Nucleus accumbens (tissue), 56 donors: ENCODE measurements around the gene MTHFR.

ENCODE experiments used
- DNase-seq, 56 donors: peaks; one replicate each; lab custom pipeline; 2025; lab: John Stamatoyannopoulos, UW

The MTHFR gene

GRCh38 chr1:11800391-11800755, 5.4 kb downstream of the MTHFR start:
- no peak for DNase-seq

GRCh38 chr1:11799896-11800295, 5.9 kb downstream of the MTHFR start:
- no peak for DNase-seq

DNA sequence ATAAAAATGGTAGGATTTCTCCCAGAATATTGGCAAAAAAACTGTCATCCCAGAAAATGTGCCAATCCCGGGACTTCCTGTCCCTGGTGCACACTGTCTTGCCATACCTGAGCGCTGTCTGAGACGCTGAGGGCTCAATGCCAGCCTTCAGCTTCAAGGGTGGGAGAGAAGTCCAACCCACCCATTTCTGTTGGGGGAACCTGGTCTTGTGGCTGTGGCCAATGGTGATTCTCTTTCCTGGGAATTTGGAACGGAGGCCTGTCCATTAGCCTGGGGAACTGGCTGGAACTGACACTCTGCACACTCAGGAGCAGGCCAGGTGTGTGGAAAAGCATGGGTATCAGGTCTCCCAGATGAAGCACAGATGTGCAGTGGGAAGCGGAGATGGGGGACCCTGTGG, 6.7 kb downstream of the MTHFR start:
- DNase-seq, result no peak

DNA sequence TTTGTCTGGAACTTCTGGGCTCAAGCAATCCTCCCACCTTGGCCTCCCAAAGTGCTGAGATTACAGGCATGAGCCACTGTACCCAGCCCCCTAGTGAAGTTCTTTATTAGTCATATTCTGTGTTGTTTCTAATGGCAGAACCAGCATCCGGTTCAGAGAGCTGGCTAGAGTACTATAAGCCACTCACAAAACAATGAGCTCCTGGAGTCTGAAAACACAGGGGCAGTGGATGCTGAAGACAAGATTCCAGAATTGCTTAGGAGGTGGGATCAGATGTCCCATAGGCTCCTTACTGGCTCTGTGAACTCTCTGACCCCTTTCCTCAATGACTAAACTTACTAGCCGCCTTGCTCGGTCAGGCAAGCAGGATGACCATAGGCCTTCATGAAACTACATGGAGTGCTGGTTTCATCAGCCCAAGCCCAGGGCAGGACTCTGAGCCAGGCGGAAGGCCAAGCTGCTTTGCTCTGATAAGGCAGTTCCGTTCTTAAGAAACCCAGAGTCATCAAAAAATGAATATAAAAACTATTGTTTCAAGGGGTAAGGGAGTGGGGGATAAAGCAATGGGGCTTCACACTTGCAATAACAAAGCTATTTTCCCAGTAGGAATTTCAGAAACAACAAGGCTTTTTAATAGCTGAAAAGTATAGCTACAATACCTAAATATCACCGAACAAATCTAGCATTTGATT, 8.1 kb downstream of the MTHFR start:
- no peak for DNase-seq

GRCh38 chr1:11796036-11796828, 9.5 kb downstream of the MTHFR start:
- no peak for DNase-seq

DNA sequence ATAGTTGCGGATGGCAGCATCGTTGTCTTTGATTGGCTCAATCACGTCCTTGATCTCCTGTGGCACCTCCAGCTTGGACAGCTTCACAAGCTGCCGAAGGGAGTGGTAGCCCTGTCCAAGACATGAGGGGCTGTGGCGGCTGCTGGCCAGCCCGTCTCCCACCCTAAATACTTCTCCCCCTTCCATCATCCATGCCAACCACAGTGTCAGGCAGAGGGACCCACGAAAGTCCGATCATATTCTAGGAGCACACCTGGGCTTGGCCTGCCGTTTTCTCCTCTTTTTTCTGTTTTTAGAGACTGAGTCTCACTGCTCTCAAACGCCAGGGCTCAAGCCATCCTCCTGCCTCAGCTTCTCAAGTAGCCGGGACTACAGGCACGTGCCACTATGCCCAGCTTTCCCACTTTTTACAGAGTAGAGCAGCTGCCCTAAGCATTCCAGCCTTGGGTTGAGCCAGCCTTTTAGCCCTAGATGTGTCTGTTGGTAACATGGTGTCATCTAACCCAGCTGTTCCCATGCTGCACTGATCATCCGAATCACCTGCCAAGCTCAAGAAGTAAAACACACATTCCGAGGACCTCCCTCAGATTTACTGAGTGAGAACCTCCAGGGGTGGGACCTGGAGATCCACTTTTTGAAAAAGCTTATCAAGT, 10.4 kb downstream of the MTHFR start:
- no peak for DNase-seq

DNA sequence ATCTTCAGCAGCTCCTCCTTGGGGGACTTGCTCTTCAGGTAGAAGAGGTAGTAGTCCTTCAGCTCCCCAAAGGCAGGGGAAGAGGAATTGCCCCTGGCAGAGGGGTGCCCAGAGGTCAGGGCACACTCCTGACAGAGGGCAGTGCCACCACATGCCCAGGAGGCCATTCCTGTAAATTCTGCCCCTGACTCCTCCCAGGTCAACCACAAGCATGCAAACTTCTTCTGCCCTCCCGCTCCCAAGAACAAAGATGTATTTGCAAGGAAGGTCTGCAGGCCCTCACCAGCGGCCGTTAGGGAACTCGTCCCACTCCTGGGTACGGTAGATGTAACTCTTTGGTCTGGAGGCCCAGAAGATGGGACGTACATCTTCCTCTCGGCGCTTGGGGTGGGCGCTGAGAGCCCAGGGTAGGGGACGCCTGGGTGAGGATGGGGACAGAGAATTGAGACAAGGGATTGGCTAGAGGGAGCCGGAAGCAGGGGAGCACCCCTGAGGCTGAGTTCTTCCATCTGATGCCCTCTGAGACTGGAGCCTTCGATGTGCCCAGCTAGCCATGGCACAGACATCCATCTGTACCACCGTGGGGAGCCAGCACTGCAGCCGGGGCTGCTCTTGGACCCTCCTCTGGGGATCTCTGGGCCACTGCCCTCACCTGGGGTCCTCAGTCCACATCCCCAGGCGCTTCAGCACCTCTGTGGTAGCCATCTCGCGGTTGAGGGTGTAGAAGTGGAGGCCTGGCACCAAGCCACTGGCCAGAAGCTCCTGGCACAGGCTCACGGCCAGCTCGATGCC, 11.1 kb downstream of the MTHFR start:
- DNase-seq, result no peak

DNA sequence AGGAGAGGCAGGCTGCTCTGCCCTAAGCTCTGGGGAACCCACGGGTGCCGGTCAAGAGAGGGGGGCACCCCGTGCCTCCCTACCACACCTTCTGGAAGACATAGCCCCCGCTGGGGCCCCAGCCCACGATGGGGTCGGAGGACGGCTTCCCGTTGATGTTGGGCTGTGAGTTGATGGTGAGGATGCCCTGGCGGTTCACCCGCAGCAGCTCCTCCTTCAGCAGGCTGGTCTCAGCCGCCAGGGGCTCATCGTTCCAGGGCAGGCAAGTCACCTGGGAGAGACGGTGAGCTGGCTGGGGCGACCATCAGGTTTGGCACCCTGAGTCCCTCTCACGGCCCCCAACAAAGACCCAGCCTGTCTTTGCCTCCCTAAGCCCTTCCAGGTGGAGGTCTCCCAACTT, 11.9 kb downstream of the MTHFR start:
- DNase-seq, result no peak

DNA sequence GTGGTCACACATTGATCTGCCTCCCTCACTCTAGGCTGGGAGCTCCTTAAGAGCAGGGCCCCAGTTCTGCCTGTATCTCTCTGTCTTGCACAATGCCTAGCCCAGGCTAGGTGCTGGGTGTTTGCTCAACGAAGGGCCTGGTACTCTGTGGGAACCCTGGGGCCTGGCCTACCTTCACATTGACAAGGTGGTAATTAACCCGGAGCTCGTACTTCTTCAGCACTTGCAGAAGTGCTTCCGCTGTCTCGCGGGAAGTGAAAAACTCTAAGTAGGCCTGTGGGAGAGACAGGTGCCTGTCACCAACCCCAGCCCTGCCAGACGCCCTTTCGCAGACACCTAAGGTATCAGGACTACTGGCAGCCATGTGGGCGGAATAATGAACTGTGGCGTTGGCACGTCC, 13.7 kb downstream of the MTHFR start:
- peak in 1 of 56 donors; percentile 13 for DNase-seq

GRCh38 chr1:11790880-11791715, 14.7 kb downstream of the MTHFR start:
- DNase-seq, result peak in 39 of 56 donors; percentile 7 to 59 (median 31)

GRCh38 chr1:11790101-11790879, 15.5 kb downstream of the MTHFR start:
- DNase-seq, result no peak

DNA sequence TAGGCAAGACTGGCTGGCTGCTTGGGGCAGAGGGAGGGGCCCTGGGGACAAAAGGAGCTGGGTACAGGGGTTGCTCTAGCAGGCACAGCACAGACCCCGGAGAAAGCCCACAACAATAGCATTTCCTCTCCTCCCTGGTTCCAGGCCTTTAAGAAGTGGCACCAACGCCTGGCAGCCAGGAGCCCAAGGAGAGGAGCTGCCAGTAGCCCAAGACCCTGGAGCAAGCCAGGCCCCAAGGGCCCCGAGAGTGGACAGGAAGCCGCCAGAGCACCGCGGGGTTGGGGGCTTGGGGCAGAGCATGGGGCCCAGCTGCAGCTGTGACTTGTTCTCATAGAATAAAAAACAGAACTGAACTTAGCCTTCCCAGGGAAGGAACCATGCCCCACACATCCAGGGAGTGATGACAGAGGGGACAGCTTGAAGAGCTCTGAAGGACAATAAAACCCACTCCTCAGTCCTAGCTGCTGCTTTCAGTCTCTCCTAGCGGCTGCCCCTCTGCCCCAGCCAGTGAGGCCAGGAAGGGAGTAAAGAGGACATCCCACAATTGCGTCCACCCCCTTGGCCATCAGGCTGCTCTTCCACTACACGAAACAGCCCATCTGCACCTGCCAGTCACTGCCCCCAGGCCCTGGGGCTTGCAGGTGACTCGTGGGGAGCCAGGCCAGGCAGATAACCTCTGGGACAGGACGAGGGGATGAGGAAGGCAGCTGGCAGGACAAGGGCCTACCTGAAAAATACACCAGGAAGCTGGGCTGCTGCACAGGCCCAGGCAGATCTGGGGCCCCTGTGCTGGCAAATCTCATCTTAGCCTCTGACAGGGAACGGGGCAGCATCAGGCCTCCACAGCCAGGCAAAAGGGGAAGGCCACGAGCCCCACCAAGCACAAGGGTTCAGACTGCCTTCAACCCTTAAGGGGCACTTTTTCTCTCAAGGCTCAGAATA, 16.4 kb downstream of the MTHFR start:
- DNase-seq, result no peak

GRCh38 chr1:11788549-11789053, 17.2 kb downstream of the MTHFR start:
- DNase-seq, result no peak

DNA sequence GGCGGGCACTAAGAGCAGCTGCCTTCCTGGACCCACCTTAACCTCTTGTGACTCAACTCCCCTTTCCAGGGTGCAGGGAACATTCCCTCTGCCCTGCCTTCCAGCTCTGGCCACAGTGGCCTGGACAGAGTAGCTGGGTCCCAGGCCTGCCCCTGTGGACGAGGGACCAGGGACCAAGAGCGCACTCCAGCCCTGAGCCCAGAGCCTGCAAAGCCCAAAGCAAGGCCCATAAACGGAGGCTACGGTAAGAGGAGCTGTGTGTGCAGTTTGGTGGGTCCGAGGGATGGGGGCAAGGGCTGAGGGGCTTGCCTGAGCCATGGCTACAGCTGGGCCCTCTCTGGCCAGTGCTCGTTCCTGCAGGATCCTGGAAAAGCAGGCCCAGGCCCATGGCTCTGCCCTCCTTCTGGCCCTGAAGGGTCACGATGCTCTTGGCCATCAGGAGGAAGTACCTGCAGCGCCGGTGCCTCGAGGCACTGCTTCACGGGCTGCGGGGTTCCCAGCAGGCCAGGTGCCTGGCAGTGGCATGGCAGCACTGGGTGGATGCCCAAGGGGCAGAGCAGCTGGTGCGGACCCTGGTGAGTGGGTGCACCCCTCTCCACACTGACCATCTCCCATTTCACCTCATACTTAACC, 17.8 kb downstream of the MTHFR start:
- DNase-seq, result no peak

DNA sequence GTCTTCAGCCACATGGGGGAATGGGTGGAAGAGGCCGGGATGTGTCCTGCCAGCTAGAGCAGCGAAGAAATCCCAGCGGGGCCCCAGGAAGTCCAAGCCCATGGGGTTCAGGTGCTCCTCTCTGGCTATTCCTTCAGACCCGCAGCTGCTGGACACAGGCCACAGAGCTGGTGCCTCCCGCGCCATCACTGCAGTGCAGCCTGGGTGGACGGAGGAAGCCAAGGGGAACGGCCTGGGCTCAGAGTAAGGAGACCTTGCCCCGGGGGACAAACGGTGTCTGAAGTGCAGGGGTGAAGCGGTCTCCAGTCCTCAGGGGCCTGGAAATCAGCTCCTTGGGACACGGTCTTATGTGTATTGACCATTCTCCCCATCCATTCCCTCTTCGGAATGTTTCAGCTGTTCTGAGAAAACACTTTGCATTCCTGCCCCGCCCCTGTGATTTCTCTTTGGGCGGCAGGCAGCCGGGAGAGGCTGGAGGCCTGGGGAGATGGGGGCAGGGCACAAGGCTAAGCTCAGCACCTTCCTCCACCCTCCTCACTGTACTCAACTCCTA, 18.4 kb downstream of the MTHFR start:
- DNase-seq, result peak in 1 of 56 donors; percentile 23

GRCh38 chr1:11786168-11786567, 19.6 kb downstream of the MTHFR start:
- DNase-seq, result no peak
